Activated CD8-positive, alpha-beta memory T cell treated with anti-CD3 and anti-CD28 coated beads, Interleukin-2, amount 10 ng/mL, durations not matched to agents 7 days and 5 days (primary cell): Measurements from ENCODE around the gene MPP3. TPM values are rescaled to one million over a fixed set of nuclear protein-coding genes. Genes with fewer than 3 reads are reported as not detected.

Source experiments
- ATAC-seq: fragments of 150-1000 bp; cut with Tn5 transposase; one replicate; pipeline ENCODE4 v1.10.0; 2021; ENCODE audit warnings: moderate library complexity
- CTCF ChIA-PET: fragments of 350-600 bp; sonication (Branson Sonifier 250); formaldehyde crosslinking; loops from one replicate; lab custom pipeline; 2021; ENCODE audit warnings: antibody characterized with exemption; lab: Charles Lee
- DNase-seq: peaks from one replicate; pipeline ENCODE4 v3.0.0-alpha.2; 2020
- H3K27ac Mint-ChIP-seq: one replicate; pipeline ENCODE4 v1.8.0; 2021; ENCODE audit warnings: mild to moderate bottlenecking, mixed read lengths
- H3K27me3 Mint-ChIP-seq: one replicate; pipeline ENCODE4 v1.8.0; 2021; ENCODE audit warnings: mixed read lengths
- H3K36me3 Mint-ChIP-seq: one replicate; pipeline ENCODE4 v1.8.0; 2021; ENCODE audit warnings: mild to moderate bottlenecking, mixed read lengths
- H3K4me1 Mint-ChIP-seq: one replicate; pipeline ENCODE4 v1.8.0; 2021; ENCODE audit warnings: mixed read lengths
- H3K4me3 Mint-ChIP-seq: one replicate; pipeline ENCODE4 v1.8.0; 2021; ENCODE audit warnings: mild to moderate bottlenecking, moderate library complexity, mixed read lengths
- H3K9me3 Mint-ChIP-seq: one replicate; pipeline ENCODE4 v1.8.0; 2022; ENCODE audit warnings: low read depth, mixed read lengths
- total RNA-seq, 2 experiments: library from RNA; stranded (reverse); gene quantifications; one replicate each; pipeline ENCODE4 v1.2.3, GENCODE V29; 2021

MPP3 gene
- total RNA-seq, 2 experiments from 2014 or later = not detected

DNA sequence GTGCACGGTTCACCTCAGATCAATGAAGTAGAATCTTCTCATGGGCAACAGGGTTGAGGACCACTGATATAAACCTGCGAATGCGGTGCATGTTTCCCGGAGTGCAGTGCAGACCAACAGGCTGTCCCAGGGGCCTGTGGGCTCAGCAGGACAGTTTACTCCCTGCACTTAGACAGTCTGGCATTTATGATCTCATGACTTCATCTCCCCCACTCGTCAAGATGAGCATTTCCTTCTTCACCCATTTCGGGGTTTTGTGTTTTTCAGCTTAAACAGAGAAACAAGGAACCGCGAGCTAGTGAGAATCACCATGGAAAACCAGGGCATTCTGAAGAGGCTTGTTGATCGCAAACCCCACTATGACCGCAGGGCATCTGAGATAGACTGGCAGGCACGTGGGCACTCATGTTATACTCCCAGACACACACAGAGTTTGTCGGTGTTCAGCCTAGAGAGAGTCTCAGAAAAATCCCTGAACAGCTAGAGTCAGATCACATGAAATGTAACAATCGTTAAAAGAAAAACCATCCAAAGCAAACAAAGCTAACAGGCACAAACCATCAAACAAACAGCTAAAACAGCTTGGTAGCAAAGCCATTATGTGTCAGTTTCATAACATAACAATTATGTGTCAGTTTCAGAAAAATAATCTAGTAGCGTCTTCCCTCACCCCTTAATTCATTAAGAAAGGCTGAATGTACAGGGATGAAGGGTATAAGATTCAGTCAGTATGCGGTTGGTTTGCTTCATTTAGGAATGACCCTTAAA, 49.8 kb downstream of the MPP3 start:
- peaks cover 63% of the 10 kb centered on the region for H3K27me3 Mint-ChIP-seq
- H3K4me1 Mint-ChIP-seq = peaks cover 11% of the 10 kb centered on the region
- H3K9me3 Mint-ChIP-seq = no peaks in the 10 kb centered on the region
- H3K27ac Mint-ChIP-seq = no peak overlapping the region
- H3K4me3 Mint-ChIP-seq = no peak overlapping the region
- CTCF ChIA-PET = interaction anchor here (1.6 kb wide), 1 partner anchor 10 kb away, joined by 6 read pairs; no protein-coding TSS in a partner anchor
- DNase-seq (no peak), ATAC-seq (no peak)
- H3K36me3 Mint-ChIP-seq = no peaks in the 10 kb centered on the region

DNA sequence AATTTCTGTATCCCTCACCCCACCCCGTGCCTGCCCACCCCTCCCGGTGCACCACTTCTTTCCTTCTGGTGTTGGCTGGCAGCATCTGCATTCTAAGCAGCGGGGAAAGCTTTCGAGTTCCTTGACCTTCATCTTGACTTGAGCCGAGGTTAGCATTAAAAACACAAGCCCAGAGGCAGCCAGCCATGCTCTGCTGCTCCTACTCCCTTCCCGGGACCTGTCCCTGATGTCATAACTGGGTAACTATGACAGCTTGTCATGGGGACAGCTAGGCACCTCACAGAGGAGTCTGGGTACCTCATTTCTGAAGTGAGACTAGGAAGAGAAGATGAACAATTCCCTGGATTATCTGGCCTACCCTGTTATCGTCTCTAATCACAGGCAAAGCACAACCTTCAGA, 52.8 kb downstream of the MPP3 start, which contains the start of gene CFAP97D1:
Gene CFAP97D1 (plus strand): TSS at position 301 of the 400 bp plus-strand sequence. CDS start 28 bp downstream, at position 329.
- Mint-ChIP-seq H3K9me3 (no peaks in the 10 kb centered on the region), H3K36me3 (no peaks in the 10 kb centered on the region), H3K4me1 (peaks cover 13% of the 10 kb centered on the region), H3K27me3 (peaks cover 59% of the 10 kb centered on the region), H3K27ac (no peak within 1 kb of the TSS), H3K4me3 (peak within 1 kb of the TSS; percentile 80)
- ATAC-seq (no peak), DNase-seq (no peak)
- CTCF ChIA-PET = interaction anchor here (1.8 kb wide), 1 partner anchor 13 kb away, joined by 7 read pairs; no protein-coding TSS in a partner anchor

DNA sequence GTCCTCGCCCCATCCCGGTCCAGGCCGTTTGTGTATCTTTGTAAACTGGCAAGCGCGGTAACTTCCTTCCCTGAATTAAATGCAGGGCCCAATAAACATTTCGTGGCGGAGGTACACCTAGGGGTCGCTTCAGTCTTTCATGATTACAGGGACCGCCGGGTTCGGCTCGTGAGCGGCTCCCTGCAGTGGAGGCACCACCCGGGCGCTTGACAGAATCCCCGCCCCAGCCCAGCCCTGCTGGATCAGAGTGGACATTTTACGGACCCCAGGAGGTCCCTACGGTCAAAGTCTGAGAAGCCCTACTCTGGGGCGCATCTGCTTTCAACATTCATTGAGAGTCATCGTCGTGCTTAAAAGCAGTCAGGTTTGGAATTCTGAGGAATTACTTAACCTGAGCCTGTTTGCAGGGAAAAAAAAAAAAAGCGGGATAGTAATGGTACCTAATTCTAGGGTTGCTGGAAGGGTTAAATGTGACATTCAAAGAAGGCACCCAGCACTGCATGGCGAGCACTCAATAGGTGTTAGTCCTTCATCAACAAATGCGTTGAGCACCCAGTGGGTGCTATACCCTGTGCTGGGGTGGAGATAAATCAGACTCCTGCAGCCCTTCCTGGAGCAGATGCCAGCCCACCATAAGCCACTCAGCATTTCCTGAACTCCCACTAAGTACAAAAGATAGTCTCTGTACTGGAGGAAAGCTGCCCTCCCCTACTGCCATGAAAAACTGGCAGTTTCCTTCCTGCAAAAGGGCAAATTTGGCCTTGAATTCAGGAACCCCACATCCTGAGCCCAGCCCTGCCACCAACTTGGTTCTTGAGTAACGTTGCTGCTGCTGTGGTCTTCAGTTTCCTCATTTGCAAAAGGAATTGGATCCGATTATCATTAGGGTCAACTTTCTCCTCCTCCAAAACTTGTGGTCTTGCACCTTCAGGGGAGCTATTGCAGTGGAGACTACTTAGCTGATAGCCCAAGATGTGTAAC, 53.5 kb downstream of the MPP3 start:
- Mint-ChIP-seq H3K36me3 (no peaks in the 10 kb centered on the region), H3K4me1 (peaks cover 11% of the 10 kb centered on the region), H3K9me3 (no peaks in the 10 kb centered on the region), H3K27me3 (peaks cover 52% of the 10 kb centered on the region), H3K27ac (no peak overlapping the region), H3K4me3 (peak overlapping the region; percentile 80)
- ATAC-seq = no peak
- CTCF ChIA-PET = interaction anchor here (0.8 to 2.2 kb wide), 6 partner anchors 12 to 85 kb away, joined by 3 to 16 read pairs (median 5); no protein-coding TSS in a partner anchor
- DNase-seq = peak; percentile 51

DNA sequence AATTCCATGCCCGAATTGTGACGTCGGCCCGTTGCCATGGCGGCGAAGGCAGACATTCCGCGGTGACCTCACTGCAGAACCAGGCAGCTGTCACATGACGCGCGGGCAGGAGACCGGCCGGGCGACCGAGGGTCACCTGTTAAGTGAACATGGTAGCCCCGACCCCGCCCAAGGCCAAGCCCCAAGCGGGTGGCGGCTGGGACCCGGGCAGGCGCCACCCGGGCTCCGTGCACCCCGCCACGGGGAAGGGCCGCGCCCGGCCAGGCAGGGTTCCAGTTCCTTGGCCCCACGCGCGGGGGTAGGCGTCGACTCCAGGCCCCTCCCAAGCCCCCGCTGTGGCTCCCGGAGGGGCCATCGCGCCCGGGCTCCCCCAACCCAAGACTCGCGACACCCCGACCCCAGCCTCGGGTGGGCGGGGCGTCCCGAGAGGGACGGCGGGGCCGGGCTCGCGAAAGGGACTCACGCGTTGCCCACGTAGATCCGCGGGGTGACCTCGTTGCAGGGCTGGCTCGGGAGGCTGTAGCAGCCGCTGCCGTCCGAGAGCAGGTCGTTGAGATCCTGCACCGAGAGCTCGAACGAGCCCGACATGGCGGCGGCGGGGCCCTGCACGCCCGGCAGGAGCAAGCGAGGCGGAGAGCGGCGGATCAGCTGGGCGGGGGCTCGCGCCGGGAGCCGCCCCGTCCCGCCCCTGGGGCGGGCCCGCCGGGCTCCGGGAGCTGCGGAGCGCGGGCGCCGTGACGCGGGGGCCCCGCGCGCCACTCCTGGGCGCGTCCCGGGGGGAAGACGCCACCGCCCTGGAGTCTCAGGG, 54.4 kb downstream of the MPP3 start, which contains the start of gene DUSP3:
Gene DUSP3 (minus strand): TSS at position 641 of the 808 bp plus-strand sequence. CDS start 53 bp downstream, at position 588.
- Mint-ChIP-seq H3K4me1 (peaks cover 11% of the 10 kb centered on the region), H3K27me3 (peaks cover 43% of the 10 kb centered on the region), H3K9me3 (no peaks in the 10 kb centered on the region), H3K4me3 (peak within 1 kb of the TSS; percentile 80), H3K27ac (peak within 1 kb of the TSS; percentile 73), H3K36me3 (peaks cover 1% of the 10 kb centered on the region)
- CTCF ChIA-PET = interaction anchor here (0.8 to 2.2 kb wide), 6 partner anchors 12 to 161 kb away, joined by 3 to 16 read pairs (median 4); no protein-coding TSS in a partner anchor
- ATAC-seq (peak; percentile 98), DNase-seq (peak; percentile 75)

DNA sequence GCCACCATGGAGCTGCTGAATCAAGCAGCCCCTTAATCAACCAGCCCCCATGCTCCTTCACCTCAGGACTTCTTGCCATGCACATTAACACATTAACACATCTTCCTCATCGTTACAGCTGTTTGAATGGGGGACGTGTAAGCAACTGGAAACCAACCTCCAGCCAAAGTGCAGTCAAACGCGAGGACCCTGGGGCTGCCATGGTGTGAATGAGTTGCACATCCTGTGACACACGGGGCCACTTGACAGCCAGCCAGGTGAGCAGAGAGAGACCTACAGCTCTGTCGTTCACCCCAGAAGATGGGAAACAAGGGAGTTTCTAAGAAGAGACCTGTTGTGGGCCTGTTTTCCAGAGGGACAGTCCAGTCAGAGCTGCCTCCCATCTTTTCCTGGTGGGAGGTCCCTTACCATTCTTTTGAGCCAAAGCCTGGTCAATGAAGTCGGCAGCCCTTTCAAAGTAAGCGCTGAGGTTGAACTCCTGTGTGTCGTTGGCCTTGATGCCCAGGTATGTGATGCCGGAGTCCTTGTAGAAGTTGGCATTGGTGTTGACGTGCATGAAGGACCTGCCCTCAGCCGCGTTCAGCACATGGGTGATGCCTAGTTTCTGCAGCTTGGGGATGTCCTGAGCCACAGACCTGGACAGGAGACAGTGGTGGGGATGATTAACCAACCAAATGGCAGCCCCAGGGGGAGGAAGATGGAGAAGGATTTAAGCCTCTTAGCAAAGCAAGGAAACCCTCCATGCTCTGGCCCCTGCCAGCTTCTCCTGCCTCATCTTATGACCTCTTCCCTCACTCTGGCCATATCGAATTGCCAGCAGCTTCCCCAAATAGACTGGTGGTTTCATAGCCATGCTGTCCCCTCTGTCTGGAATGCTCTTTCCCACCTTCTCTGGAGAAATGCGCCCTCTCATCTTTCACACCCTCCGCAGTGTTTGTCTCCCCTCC, 58.4 kb downstream of the MPP3 start:
- H3K36me3 Mint-ChIP-seq = peaks cover 1% of the 10 kb centered on the region
- DNase-seq (no peak), ATAC-seq (no peak)
- CTCF ChIA-PET = interaction anchor here (0.8 to 2.8 kb wide), 3 partner anchors 8 to 136 kb away, joined by 5 to 19 read pairs (median 9); no protein-coding TSS in a partner anchor
- no peak overlapping the region for H3K27ac Mint-ChIP-seq
- no peak overlapping the region for H3K4me3 Mint-ChIP-seq
- peaks cover 10% of the 10 kb centered on the region for H3K4me1 Mint-ChIP-seq
- H3K27me3 Mint-ChIP-seq = peaks cover 5% of the 10 kb centered on the region
- no peaks in the 10 kb centered on the region for H3K9me3 Mint-ChIP-seq

DNA sequence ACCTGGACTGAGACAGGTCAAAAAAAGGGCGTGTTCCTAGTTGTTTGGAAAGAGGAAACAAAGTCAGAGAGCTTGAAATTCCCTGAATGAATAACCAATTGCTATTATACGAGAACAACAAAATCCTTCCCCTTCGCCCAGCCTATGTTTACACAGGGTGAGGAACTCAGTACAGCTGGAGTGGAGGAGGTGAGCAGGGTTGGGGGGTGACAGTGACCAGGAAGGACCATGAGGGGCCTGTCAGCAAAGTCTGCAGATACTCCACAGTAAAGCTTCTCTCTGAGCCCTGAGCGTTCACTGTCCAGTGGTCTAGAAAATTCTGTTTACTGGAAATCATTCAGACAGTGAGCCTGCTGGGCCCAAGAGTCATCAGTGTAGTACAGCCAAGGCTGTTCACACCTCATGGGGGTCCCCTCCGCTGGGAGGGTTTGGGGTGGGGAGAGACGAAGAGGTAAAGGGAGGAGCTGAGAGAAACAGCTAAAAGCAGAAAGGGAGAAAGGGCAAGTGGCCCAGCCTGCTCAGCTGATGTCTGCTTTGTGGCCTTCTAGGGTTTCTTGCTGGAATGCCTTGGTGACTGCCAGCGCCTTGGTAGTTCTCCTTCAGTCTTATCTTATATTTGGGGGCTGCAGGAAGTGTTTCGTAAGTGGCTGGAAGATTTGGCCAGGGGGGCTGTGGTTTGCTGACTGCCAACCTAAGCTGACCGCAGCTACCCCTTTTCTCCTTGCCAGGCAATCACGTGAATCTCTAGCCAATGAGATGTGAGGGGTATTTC, 59.9 kb downstream of the MPP3 start:
- Mint-ChIP-seq H3K36me3 (peaks cover 1% of the 10 kb centered on the region), H3K27ac (no peak overlapping the region), H3K27me3 (no peaks in the 10 kb centered on the region), H3K9me3 (no peaks in the 10 kb centered on the region), H3K4me3 (no peak overlapping the region), H3K4me1 (peaks cover 5% of the 10 kb centered on the region)
- ATAC-seq (no peak), DNase-seq (no peak)
- CTCF ChIA-PET = interaction anchor here (1.4 to 1.5 kb wide), 3 partner anchors 9 to 78 kb away, joined by 3 to 9 read pairs (median 6); no protein-coding TSS in a partner anchor

DNA sequence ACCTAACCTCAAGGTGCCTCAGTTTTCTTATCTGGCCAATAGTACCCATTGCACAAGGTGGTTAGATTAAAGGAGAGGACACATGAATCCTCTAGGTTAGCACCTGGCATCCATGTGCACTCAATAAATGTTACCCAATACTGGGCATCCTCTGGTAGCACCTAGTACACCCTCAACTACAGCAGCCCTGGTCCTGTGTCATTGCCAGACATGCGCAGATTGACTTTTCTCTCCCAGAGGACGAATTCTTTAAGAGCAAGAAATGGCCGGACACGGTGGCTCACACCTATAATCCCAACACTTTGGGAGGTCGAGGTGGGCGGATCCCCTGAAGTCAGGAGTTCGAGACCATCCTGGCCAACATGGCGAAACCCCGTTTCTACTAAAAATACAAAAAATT, 61.5 kb downstream of the MPP3 start:
- H3K27ac Mint-ChIP-seq = no peak overlapping the region
- ATAC-seq (no peak), DNase-seq (no peak)
- H3K4me3 Mint-ChIP-seq = no peak overlapping the region
- H3K9me3 Mint-ChIP-seq = no peaks in the 10 kb centered on the region
- peaks cover 3% of the 10 kb centered on the region for H3K4me1 Mint-ChIP-seq
- no peaks in the 10 kb centered on the region for H3K27me3 Mint-ChIP-seq
- CTCF ChIA-PET = interaction anchor here (0.9 to 1.4 kb wide), 2 partner anchors 11 to 76 kb away, joined by 3 to 5 read pairs; no protein-coding TSS in a partner anchor
- peaks cover 1% of the 10 kb centered on the region for H3K36me3 Mint-ChIP-seq

DNA sequence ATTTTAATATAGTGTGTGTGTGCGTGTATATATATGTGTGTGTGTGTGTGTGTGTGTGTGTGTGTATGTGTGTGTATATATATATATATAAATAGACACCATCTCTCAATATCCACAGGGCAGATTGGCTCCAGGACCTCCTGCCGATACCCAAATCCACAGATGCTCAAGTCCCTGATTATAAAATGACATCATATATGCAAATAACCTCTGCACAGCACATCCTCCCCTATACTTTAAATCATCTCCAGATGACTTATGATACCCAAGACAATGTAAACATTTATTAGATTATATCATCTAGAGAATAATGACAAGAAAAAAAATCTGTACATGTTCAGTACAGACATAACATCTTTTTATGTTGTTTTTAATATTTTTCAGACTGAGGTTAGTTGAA, 62.0 kb downstream of the MPP3 start:
- H3K27ac Mint-ChIP-seq = no peak overlapping the region
- no peak for ATAC-seq
- no peak overlapping the region for H3K4me3 Mint-ChIP-seq
- H3K27me3 Mint-ChIP-seq = no peaks in the 10 kb centered on the region
- H3K9me3 Mint-ChIP-seq = no peaks in the 10 kb centered on the region
- H3K4me1 Mint-ChIP-seq = peaks cover 3% of the 10 kb centered on the region
- CTCF ChIA-PET = interaction anchor here (1.6 to 20.3 kb wide), 2 partner anchors 11 to 69 kb away, joined by 9 to 569 read pairs; no protein-coding TSS in a partner anchor
- H3K36me3 Mint-ChIP-seq = peaks cover 1% of the 10 kb centered on the region
- DNase-seq = no peak

DNA sequence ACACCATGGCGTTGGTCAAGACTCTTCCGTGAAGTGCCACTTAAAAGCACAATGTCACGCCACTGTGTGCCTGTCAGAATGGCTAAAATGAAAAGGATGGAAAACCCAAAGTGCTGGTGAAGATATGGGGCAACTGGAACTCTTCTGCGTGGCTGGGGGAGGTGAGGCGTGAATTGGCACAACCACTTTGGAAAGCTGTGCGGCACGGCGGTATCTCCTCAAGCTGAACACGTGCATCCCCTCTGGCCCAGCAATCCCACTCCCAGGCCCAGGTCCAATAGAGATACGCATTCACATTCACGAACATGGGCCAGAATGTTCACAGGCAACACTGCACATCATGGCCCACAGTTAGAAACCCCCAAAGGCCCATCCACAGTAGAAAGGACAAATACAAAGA, 63.1 kb downstream of the MPP3 start:
- Mint-ChIP-seq H3K36me3 (peaks cover 1% of the 10 kb centered on the region), H3K4me1 (peaks cover 3% of the 10 kb centered on the region), H3K27me3 (peaks cover 3% of the 10 kb centered on the region), H3K27ac (no peak overlapping the region), H3K9me3 (no peaks in the 10 kb centered on the region), H3K4me3 (no peak overlapping the region)
- peak; percentile 37 for DNase-seq
- CTCF ChIA-PET = interaction anchor here (1.2 to 20.3 kb wide), 3 partner anchors 9 to 68 kb away, joined by 3 to 569 read pairs (median 9); no protein-coding TSS in a partner anchor
- ATAC-seq = no peak

DNA sequence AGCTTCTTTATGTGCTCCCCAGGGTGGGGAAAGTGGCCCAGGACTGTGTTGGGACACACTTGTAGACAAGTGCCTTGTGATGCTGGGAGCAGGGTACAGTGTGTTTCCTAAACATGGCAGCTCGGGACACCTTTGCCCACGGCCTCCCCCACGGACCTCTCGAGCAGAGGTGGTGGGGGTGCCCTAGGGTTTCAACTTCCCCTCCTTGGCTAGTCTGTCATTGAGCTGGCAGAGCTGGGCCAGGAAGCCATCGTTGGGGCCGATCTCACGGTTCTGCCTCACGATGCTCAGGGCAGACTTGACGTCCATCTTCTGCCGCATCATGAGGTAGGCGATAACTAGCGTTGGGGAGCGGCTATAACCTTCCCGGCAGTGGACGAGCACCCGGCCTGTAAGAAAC, 63.5 kb downstream of the MPP3 start:
- DNase-seq (no peak), ATAC-seq (no peak)
- Mint-ChIP-seq H3K9me3 (no peaks in the 10 kb centered on the region), H3K4me1 (peaks cover 3% of the 10 kb centered on the region), H3K27me3 (peaks cover 3% of the 10 kb centered on the region), H3K36me3 (peaks cover 1% of the 10 kb centered on the region), H3K27ac (no peak overlapping the region), H3K4me3 (no peak overlapping the region)
- CTCF ChIA-PET = interaction anchor here (1.2 to 20.3 kb wide), 3 partner anchors 8 to 68 kb away, joined by 3 to 569 read pairs (median 9); no protein-coding TSS in a partner anchor

DNA sequence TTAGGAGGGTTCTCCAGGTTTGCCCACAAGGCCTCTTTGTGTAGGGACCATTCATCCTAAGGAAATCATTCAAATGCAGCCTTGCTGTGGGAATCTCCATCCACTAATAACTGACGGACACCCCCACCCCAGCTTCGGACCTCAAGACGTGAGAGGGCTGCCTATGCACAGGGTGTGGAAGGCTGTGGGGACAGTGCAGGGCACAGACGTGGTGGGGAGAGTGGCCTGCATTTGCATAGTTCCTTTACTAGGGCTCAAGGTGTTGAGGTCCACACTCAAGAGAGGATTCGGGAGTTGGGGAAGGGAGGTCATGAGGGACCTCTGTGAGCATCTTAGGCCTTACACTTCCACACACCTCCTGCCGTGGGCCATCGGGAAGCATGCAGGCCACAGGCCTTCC, 64.0 kb downstream of the MPP3 start:
- Mint-ChIP-seq H3K27me3 (peaks cover 3% of the 10 kb centered on the region), H3K4me3 (no peak overlapping the region)
- CTCF ChIA-PET = interaction anchor here (1.2 to 20.3 kb wide), 2 partner anchors 8 to 67 kb away, joined by 3 to 569 read pairs; no protein-coding TSS in a partner anchor

More for the DNA sequence above, 64.0 kb downstream of the MPP3 start:
- DNase-seq (no peak), ATAC-seq (no peak)
- no peaks in the 10 kb centered on the region for H3K9me3 Mint-ChIP-seq
- no peak overlapping the region for H3K27ac Mint-ChIP-seq
- H3K36me3 Mint-ChIP-seq = no peaks in the 10 kb centered on the region
- peaks cover 3% of the 10 kb centered on the region for H3K4me1 Mint-ChIP-seq
